BJ (cell line): ENCODE data around the gene PLEKHA7. TPM values are rescaled to one million over a fixed set of nuclear protein-coding genes. Genes with fewer than 3 reads are reported as not detected.

ENCODE experiments used
- CTCF ChIA-PET: fragments of 350-600 bp; formaldehyde crosslinking; extraction: SDS; loops from one replicate; lab custom pipeline; 2021; ENCODE audit warnings: antibody characterized with exemption, inconsistent platforms; lab: Yijun Ruan, JAX
- POLR2A ChIA-PET: fragments of 300-600 bp; sonication (Branson Sonifier 250); formaldehyde crosslinking; extraction: SDS; loops from one replicate; lab custom pipeline; 2021; ENCODE audit warnings: antibody characterized with exemption; lab: Charles Lee
- DNase-seq: peaks from one replicate; pipeline ENCODE4 v3.0.0-alpha.2; 2011; ENCODE audit warnings: low read depth
- H3K27me3 ChIP-seq: 2 replicates; pipeline ENCODE4 v1.6.0; 2011; ENCODE audit warnings: low read length; ENCODE audit not compliant: control insufficient read depth, insufficient read depth
- H3K36me3 ChIP-seq: 2 replicates; pipeline ENCODE4 v1.5.1; 2011; ENCODE audit warnings: low read length; ENCODE audit not compliant: control insufficient read depth, insufficient read depth
- H3K4me3 ChIP-seq: 2 replicates; pipeline ENCODE4 v1.5.1; 2011; ENCODE audit warnings: low read depth, mild to moderate bottlenecking, control low read depth, low read length
- polyA plus RNA-seq: library from polyadenylated mRNA; depleted of rRNA; stranded (reverse); fragments of >200 nt; gene quantifications from 2 replicates; pipeline ENCODE4 v1.2.3, GENCODE V29; 2011
- TF ChIP-seq, protein P1 (sequence below): IDR thresholded peaks from 2 replicates; pipeline ENCODE4 v1.5.1; 2011; ENCODE audit warnings: low read depth, mild to moderate bottlenecking, control low read depth, inconsistent platforms, low read length, moderate library complexity; ENCODE audit not compliant: insufficient read depth

The PLEKHA7 gene
- polyA plus RNA-seq, 1 experiment: 0.04 TPM

DNA sequence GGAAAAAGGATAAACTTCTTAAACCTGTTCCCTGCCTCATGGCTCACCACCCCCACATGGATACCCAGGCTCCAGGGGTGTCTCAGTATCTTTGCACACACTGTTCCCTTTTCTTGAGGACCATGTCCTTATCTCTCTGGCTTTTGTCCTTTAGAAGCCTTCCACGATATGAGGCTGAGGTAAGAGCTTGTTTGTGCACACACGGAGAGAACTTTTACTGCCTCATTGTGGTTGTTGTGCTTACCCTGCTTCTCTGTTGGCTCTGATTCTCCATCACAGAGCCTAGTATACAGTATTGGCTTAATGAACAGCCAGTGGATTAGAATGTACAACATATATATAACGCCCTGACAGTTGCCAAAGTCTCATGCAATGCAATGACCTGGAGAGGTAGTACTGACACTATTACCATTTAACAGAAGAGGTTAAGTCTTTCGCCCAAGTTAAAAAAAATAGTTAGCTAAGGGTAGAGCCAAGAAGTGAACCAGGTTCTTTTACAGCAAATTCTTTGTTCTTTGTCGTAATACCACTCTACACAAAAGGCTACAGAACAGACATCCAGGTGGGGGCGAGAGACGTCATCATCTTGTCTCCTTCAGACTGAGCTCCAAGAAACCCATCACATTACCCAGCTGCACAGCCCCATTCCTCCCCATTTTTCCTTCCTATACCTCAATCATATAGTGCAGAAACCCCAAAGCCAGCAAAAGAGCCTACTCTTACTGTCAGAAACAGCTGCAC lies 117.3 kb downstream of the PLEKHA7 start:
- Histone ChIP-seq H3K36me3 (no peaks in the 10 kb centered on the region), H3K4me3 (no peak overlapping the region), H3K27me3 (no peaks in the 10 kb centered on the region; the same call in 1 of the 2 replicates)
- TF ChIP-seq, protein P1, sequence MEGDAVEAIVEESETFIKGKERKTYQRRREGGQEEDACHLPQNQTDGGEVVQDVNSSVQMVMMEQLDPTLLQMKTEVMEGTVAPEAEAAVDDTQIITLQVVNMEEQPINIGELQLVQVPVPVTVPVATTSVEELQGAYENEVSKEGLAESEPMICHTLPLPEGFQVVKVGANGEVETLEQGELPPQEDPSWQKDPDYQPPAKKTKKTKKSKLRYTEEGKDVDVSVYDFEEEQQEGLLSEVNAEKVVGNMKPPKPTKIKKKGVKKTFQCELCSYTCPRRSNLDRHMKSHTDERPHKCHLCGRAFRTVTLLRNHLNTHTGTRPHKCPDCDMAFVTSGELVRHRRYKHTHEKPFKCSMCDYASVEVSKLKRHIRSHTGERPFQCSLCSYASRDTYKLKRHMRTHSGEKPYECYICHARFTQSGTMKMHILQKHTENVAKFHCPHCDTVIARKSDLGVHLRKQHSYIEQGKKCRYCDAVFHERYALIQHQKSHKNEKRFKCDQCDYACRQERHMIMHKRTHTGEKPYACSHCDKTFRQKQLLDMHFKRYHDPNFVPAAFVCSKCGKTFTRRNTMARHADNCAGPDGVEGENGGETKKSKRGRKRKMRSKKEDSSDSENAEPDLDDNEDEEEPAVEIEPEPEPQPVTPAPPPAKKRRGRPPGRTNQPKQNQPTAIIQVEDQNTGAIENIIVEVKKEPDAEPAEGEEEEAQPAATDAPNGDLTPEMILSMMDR: no peak
- POLR2A ChIA-PET: no interaction called here
- no peak for DNase-seq
- CTCF ChIA-PET: no interaction called here

DNA sequence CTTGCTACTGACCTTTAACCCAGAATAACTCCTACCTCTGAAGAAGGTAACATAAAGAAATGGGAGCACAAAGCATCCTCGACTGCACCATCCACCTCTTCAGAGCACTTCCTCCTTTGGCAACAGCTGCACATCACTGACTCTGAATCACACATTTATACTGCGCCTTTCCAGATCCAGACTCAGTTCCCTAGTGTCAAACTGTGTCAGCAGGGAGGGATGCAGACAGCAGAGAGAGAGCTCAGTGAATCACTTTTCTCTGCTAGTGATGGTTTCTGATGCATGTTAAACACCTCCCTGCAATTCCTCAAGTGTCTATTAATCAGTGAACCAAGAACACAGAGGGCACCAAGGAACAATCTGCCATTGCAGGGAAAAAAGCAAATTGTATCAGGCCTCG lies 118.9 kb downstream of the PLEKHA7 start:
- CTCF ChIA-PET: interaction anchor here (1.2 to 2.1 kb wide), 2 partner anchors 10 to 75 kb away, joined by 4 to 5 read pairs; no protein-coding TSS in a partner anchor
- Histone ChIP-seq H3K4me3 (no peak overlapping the region), H3K27me3 (no peaks in the 10 kb centered on the region; the same call in 1 of the 2 replicates), H3K36me3 (no peaks in the 10 kb centered on the region)
- POLR2A ChIA-PET: no interaction called here
- TF ChIP-seq, protein P1: no peak
- DNase-seq: no peak

DNA sequence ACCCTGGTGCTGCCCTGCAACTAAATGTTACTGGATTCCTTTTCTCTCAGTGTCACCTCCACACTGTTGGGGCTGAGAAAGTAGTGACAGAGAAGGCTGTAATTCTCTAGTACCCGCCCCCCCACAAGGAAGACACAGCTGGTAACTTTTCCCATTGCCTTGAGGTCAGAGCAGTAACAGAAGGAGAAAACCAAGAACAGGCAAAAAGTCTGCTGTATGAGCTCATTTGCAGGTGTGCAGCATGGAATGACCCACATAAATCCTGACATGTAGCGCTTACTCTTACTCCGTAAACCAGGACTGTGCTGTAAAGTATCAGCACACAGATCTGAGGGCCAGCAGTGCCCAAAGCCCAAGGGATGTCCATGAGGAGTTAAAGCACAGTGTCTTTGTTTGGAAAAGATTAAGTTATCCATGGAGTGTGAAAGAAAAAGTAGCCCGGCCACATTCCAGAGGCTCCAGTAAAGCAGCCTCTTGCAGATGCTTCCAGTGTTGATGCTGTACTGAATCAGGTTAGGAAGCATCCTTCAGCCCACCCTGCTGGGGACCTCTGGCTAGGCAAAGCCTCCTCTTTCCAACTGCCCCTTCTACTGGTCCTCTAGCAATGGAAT lies 120.7 kb downstream of the PLEKHA7 start:
- Histone ChIP-seq H3K4me3 (no peak overlapping the region), H3K27me3 (no peaks in the 10 kb centered on the region; the same call in 1 of the 2 replicates), H3K36me3 (no peaks in the 10 kb centered on the region)
- ChIA-PET POLR2A (no interaction called here), CTCF (interaction anchor here (1.0 kb wide), 1 partner anchor 22 kb away, joined by 3 read pairs; no protein-coding TSS in a partner anchor)
- TF ChIP-seq, protein P1: no peak
- DNase-seq: no peak

DNA sequence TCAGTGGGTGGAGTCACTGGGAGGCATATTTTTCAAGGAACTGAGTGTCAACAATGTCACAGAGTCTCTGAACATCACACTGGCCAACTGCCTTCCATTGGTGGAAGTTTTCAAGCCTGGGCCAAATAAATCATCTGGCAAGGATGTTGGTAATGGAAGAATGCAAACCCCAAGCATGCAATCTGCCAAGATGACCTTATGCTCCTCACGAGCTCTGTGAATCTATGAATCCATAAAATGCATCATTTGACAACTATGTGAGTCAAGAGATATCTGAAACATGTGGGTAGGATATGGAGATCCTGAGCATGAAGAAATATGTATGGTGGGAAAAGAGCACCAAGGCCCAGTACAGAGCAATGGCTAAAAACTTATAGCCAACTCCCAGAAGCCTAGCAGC lies 122.2 kb downstream of the PLEKHA7 start:
- Histone ChIP-seq H3K27me3 (no peaks in the 10 kb centered on the region; the same call in 1 of the 2 replicates), H3K36me3 (no peaks in the 10 kb centered on the region), H3K4me3 (no peak overlapping the region)
- TF ChIP-seq, protein P1: no peak
- DNase-seq: peak; percentile 60
- POLR2A ChIA-PET: interaction anchor here (0.6 kb wide), 1 partner anchor 427 kb away, joined by 3 read pairs; no protein-coding TSS in a partner anchor
- CTCF ChIA-PET: interaction anchor here (0.7 kb wide), 1 partner anchor 1070 kb away, joined by 3 read pairs; no protein-coding TSS in a partner anchor

DNA sequence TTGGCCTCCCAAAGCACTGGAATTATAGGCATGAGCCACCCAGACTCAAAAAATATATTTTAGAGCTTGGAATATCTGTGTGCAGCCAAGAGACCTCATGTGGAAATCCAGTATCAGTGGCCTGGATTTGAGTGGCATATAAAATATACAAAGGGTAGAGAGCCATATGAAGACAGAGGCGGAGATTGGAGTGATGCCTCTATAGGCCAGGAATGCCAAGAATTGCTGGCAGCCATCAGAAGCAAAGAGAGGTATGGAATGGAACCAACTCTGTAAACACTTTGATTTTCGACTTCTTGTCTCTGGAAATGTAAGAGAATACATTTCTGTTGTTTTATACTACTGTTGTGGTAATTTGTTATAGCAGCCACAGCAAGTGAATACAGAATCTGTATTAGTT lies 123.0 kb downstream of the PLEKHA7 start:
- no peak for DNase-seq
- no peak overlapping the region for H3K4me3 ChIP-seq
- no peaks in the 10 kb centered on the region for H3K36me3 ChIP-seq
- no peaks in the 10 kb centered on the region for H3K27me3 ChIP-seq
- TF ChIP-seq, protein P1: no peak
- ChIA-PET POLR2A (no interaction called here), CTCF (interaction anchor here (0.7 kb wide), 2 partner anchors 10 to 1070 kb away, joined by 3 read pairs; no protein-coding TSS in a partner anchor)
